Measurements from ENCODE around the gene MFNG.
"Not testable (repeated sequence)": the region's sequence is repeated elsewhere in the genome, so short reads cannot be mapped to it uniquely, and the experiment has no call there.

MFNG gene

GRCh38 chr22:37486224-37486845 is at the start of gene MFNG:
TSS of gene MFNG (minus strand) at chr22:37486384. CDS start at chr22:37486177, 207 bp downstream.
- H3K4me3 ChIP-seq, result peak within 1 kb of the TSS; percentile 32 to 52 (median 45)
- peak within 1 kb of the TSS; percentile 51 to 94 (median 82) for H3K27ac ChIP-seq

GRCh38 chr22:37535159-37535558 is 49.0 kb upstream of the MFNG start:
- no peak overlapping the region for H3K4me3 ChIP-seq
- H3K27ac ChIP-seq, result no peak overlapping the region

- no peak overlapping the region for H3K4me3 ChIP-seq
- no peak overlapping the region for H3K27ac ChIP-seq
These were observed 48.3 kb upstream of the MFNG start for GRCh38 chr22:37534445-37534844.

- Histone ChIP-seq H3K27ac (no peak overlapping the region), H3K4me3 (no peak overlapping the region)
These were observed 47.8 kb upstream of the MFNG start for GRCh38 chr22:37533995-37534394.

- no peak overlapping the region for H3K27ac ChIP-seq
- no peak overlapping the region for H3K4me3 ChIP-seq
These were observed 43.6 kb upstream of the MFNG start for GRCh38 chr22:37529652-37530345.

GRCh38 chr22:37527952-37528351 is 41.8 kb upstream of the MFNG start:
- not testable (repeated sequence) for H3K27ac ChIP-seq

GRCh38 chr22:37527081-37527752 is 41.0 kb upstream of the MFNG start:
- H3K4me3 ChIP-seq, result not testable (repeated sequence)
- peak overlapping the region in 5 of 21 experiments; percentile 3 to 64 (median 23) for H3K27ac ChIP-seq

More at GRCh38 chr22:37527952-37528351, 41.8 kb upstream of the MFNG start:
- H3K4me3 ChIP-seq, result not testable (repeated sequence)

- H3K27ac ChIP-seq, result peak overlapping the region in 12 of 21 experiments; percentile 3 to 69 (median 34)
- no peak overlapping the region for H3K4me3 ChIP-seq
These were observed 40.2 kb upstream of the MFNG start for GRCh38 chr22:37526376-37526775.

GRCh38 chr22:37525746-37526350 is 39.7 kb upstream of the MFNG start:
- peak overlapping the region in 14 of 21 experiments; percentile 5 to 69 (median 47) for H3K27ac ChIP-seq
- no peak overlapping the region for H3K4me3 ChIP-seq

GRCh38 chr22:37525073-37525745 is 39.0 kb upstream of the MFNG start:
- no peak overlapping the region for H3K4me3 ChIP-seq
- peak overlapping the region in 15 of 21 experiments; percentile 5 to 69 (median 45) for H3K27ac ChIP-seq

GRCh38 chr22:37522482-37522881 is 36.3 kb upstream of the MFNG start:
- H3K4me3 ChIP-seq, result no peak overlapping the region
- H3K27ac ChIP-seq, result no peak overlapping the region

GRCh38 chr22:37521236-37521739 is 35.1 kb upstream of the MFNG start:
- no peak overlapping the region for H3K27ac ChIP-seq
- no peak overlapping the region for H3K4me3 ChIP-seq

GRCh38 chr22:37520776-37521191 is 34.6 kb upstream of the MFNG start:
- Histone ChIP-seq H3K27ac (no peak overlapping the region), H3K4me3 (no peak overlapping the region)

- peak within 1 kb of the TSS in 20 of 21 experiments; percentile 11 to 80 (median 62) for H3K27ac ChIP-seq
- H3K4me3 ChIP-seq, result peak within 1 kb of the TSS; percentile 45 to 59 (median 47)
These were observed 33.3 kb upstream of the MFNG start, which contains the start of gene CARD10 for GRCh38 chr22:37519268-37520195. TSS of gene CARD10 (minus strand) at chr22:37519415. CDS start at chr22:37519200, 215 bp downstream.

GRCh38 chr22:37518509-37519267 is 32.5 kb upstream of the MFNG start:
- Histone ChIP-seq H3K27ac (peak overlapping the region in 20 of 21 experiments; percentile 11 to 80 (median 62)), H3K4me3 (peak overlapping the region; percentile 45 to 59 (median 47))

- H3K4me3 ChIP-seq, result peak overlapping the region; percentile 45 to 59 (median 47)
- peak overlapping the region in 10 of 21 experiments; percentile 18 to 80 (median 73) for H3K27ac ChIP-seq
These were observed 31.8 kb upstream of the MFNG start for GRCh38 chr22:37517826-37518450.

GRCh38 chr22:37516456-37516855 is 30.3 kb upstream of the MFNG start:
- no peak overlapping the region for H3K27ac ChIP-seq
- no peak overlapping the region for H3K4me3 ChIP-seq
